ENCODE results near the gene MAGT1. TPM values are rescaled to one million over a fixed set of nuclear protein-coding genes. Genes with fewer than 3 reads are reported as not detected.
"Not testable (repeated sequence)": the region's sequence is repeated elsewhere in the genome, so short reads cannot be mapped to it uniquely, and the experiment has no call there.

MAGT1 gene
- total RNA-seq (2014; rRNA removed; shearing (Covaris generic)), result 39.4 and 49.4 TPM in 2 replicates
- polyA plus RNA-seq (2015; cell fraction: cytosol; rRNA removed), result 27.1 and 29.7 TPM in 2 replicates
- polyA plus RNA-seq (2015; cell fraction: nucleus; rRNA removed), result 43.9 and 46.0 TPM in 2 replicates

- DNase-seq (ENCODE audit: low read depth), result peak; percentile 95
These were observed at the start of gene MAGT1 for GRCh38 chrX:77894921-77895886. Gene MAGT1 (minus strand): TSS chrX:77895435. CDS start chrX:77895410, 25 bp downstream.

- DNase-seq (ENCODE audit: low read depth), result not testable (repeated sequence)
These were observed 49.8 kb upstream of the MAGT1 start for GRCh38 chrX:77945031-77945430.

- no peak for DNase-seq (ENCODE audit: low read depth)
These were observed 42.9 kb upstream of the MAGT1 start for GRCh38 chrX:77938083-77938680.

- peak; percentile 47 for DNase-seq (ENCODE audit: low read depth)
These were observed 42.1 kb upstream of the MAGT1 start for GRCh38 chrX:77937291-77937690.

GRCh38 chrX:77936299-77936698 lies 41.1 kb upstream of the MAGT1 start:
- no peak for DNase-seq (ENCODE audit: low read depth)

GRCh38 chrX:77935886-77936285 lies 40.7 kb upstream of the MAGT1 start:
- DNase-seq (ENCODE audit: low read depth), result no peak

- DNase-seq (ENCODE audit: low read depth), result no peak
These were observed 35.3 kb upstream of the MAGT1 start for GRCh38 chrX:77930581-77930980.

GRCh38 chrX:77925764-77926163 lies 30.5 kb upstream of the MAGT1 start:
- no peak for DNase-seq (ENCODE audit: low read depth)

- no peak for DNase-seq (ENCODE audit: low read depth)
These were observed 29.2 kb upstream of the MAGT1 start for GRCh38 chrX:77924320-77924859.

- DNase-seq (ENCODE audit: low read depth), result no peak
These were observed 27.6 kb upstream of the MAGT1 start for GRCh38 chrX:77922787-77923186.

GRCh38 chrX:77919370-77919769 lies 24.1 kb upstream of the MAGT1 start:
- DNase-seq (ENCODE audit: low read depth), result not testable (repeated sequence)

GRCh38 chrX:77918568-77918967 lies 23.3 kb upstream of the MAGT1 start:
- no peak for DNase-seq (ENCODE audit: low read depth)

- DNase-seq (ENCODE audit: low read depth), result no peak
These were observed 22.2 kb upstream of the MAGT1 start for GRCh38 chrX:77917294-77917933.

- DNase-seq (ENCODE audit: low read depth), result peak; percentile 83
These were observed 15.0 kb upstream of the MAGT1 start, which contains the start of gene ATP7A for GRCh38 chrX:77910108-77910840. Gene ATP7A (plus strand): TSS chrX:77910693. CDS start chrX:77971642, 60,949 bp downstream.

- no peak for DNase-seq (ENCODE audit: low read depth)
These were observed 6.3 kb upstream of the MAGT1 start for GRCh38 chrX:77901506-77901905.

GRCh38 chrX:77900688-77901087 lies 5.5 kb upstream of the MAGT1 start:
- no peak for DNase-seq (ENCODE audit: low read depth)

GRCh38 chrX:77899081-77899828 lies 4.0 kb upstream of the MAGT1 start, which contains the start of gene COX7B:
Gene COX7B (plus strand): TSS chrX:77899468. CDS start chrX:77899554, 86 bp downstream.
- peak; percentile 96 for DNase-seq (ENCODE audit: low read depth)

- DNase-seq (ENCODE audit: low read depth), result no peak
These were observed 1.5 kb downstream of the MAGT1 start for GRCh38 chrX:77893713-77894112.

GRCh38 chrX:77892887-77893286 lies 2.3 kb downstream of the MAGT1 start:
- DNase-seq (ENCODE audit: low read depth), result no peak

- not testable (repeated sequence) for DNase-seq (ENCODE audit: low read depth)
These were observed 13.8 kb downstream of the MAGT1 start for GRCh38 chrX:77881418-77881817.
